Amniotic epithelial cell (primary cell): ENCODE data around the gene CTXN1.
"Not testable (repeated sequence)": the region's sequence is repeated elsewhere in the genome, so short reads cannot be mapped to it uniquely, and the experiment has no call there.

Experiments
- DNase-seq: peaks from one replicate; pipeline ENCODE4 v3.0.0-alpha.2; 2010; ENCODE audit warnings: low read depth

Gene CTXN1

GRCh38 chr19:7925171-7925851 lies 624 bp downstream of the CTXN1 start:
- peak; percentile 51 for DNase-seq

GRCh38 chr19:7924651-7925170 lies 1.2 kb downstream of the CTXN1 start:
- DNase-seq = no peak

- DNase-seq = no peak
Measured at GRCh38 chr19:7924241-7924640, 1.7 kb downstream of the CTXN1 start.

GRCh38 chr19:7923295-7924191 lies 2.4 kb downstream of the CTXN1 start:
- peak; percentile 37 for DNase-seq

GRCh38 chr19:7922836-7923195 lies 3.1 kb downstream of the CTXN1 start:
- DNase-seq = no peak

GRCh38 chr19:7921967-7922835 lies 3.7 kb downstream of the CTXN1 start:
- no peak for DNase-seq

- DNase-seq = no peak
Measured at GRCh38 chr19:7921302-7921966, 4.5 kb downstream of the CTXN1 start.

- DNase-seq = peak; percentile 95
Measured at GRCh38 chr19:7920519-7921301, 5.2 kb downstream of the CTXN1 start.

GRCh38 chr19:7919610-7920518 lies 6.1 kb downstream of the CTXN1 start, which contains the start of gene SNAPC2:
SNAPC2 (plus strand) TSS chr19:7920338; CDS start chr19:7920367, 29 bp downstream.
- DNase-seq = peak; percentile 88

- DNase-seq = no peak
Measured at GRCh38 chr19:7918615-7919421, 7.1 kb downstream of the CTXN1 start.

GRCh38 chr19:7918062-7918614 lies 7.8 kb downstream of the CTXN1 start:
- DNase-seq = not testable (repeated sequence)

- DNase-seq = peak; percentile 43
Measured at GRCh38 chr19:7917267-7918061, 8.5 kb downstream of the CTXN1 start.

GRCh38 chr19:7916955-7917266 lies 9.0 kb downstream of the CTXN1 start:
- no peak for DNase-seq

- no peak for DNase-seq
Measured at GRCh38 chr19:7916103-7916954, 9.6 kb downstream of the CTXN1 start.

- no peak for DNase-seq
Measured at GRCh38 chr19:7915250-7916102, 10.5 kb downstream of the CTXN1 start.

GRCh38 chr19:7914598-7915045 lies 11.3 kb downstream of the CTXN1 start, which contains the start of gene TGFBR3L:
TGFBR3L (plus strand) TSS chr19:7914830.
- no peak for DNase-seq
